AG04450 (cell line): ENCODE data around the gene NCLN. TPM values are rescaled to one million over a fixed set of nuclear protein-coding genes. Genes with fewer than 3 reads are reported as not detected.
"Not testable (repeated sequence)": the region's sequence is repeated elsewhere in the genome, so short reads cannot be mapped to it uniquely, and the experiment has no call there.

Experiments used
- CTCF ChIA-PET: fragments of 300-600, 350-600 bp; formaldehyde crosslinking; extraction: SDS; loops from one replicate; lab custom pipeline; 2022; ENCODE audit warnings: antibody characterized with exemption, inconsistent platforms; lab: Charles Lee
- POLR2A ChIA-PET: fragments of 350-600 bp; formaldehyde crosslinking; extraction: SDS; loops from one replicate; lab custom pipeline; 2021; ENCODE audit warnings: antibody characterized with exemption, inconsistent platforms; lab: Yijun Ruan, JAX
- DNase-seq: peaks from one replicate; pipeline ENCODE4 v3.0.0-alpha.2; 2011; ENCODE audit warnings: low read depth, low spot score
- H3K27ac ChIP-seq: one replicate; pipeline ENCODE4 v1.5.1; 2012; ENCODE audit warnings: low read depth, low read length, control low read depth
- H3K27me3 ChIP-seq: one replicate; pipeline ENCODE4 v1.6.0; 2012; ENCODE audit warnings: low read length; ENCODE audit not compliant: control insufficient read depth, insufficient read depth
- H3K4me3 ChIP-seq: 2 replicates; pipeline ENCODE4 v1.5.1; 2011; ENCODE audit warnings: mild to moderate bottlenecking, low read depth, low read length, control low read depth
- H3K9me3 ChIP-seq: 2 replicates; pipeline ENCODE4 v1.5.1; 2012; ENCODE audit warnings: low read length; ENCODE audit not compliant: control insufficient read depth, insufficient read depth
- CTCF ChIP-seq: IDR thresholded peaks from 2 replicates; pipeline ENCODE4 v1.5.1; 2011; ENCODE audit warnings: low read depth, low read length, control low read depth, inconsistent platforms
- polyA plus RNA-seq: library from polyadenylated mRNA; depleted of rRNA; stranded (reverse); fragments of >200 nt; gene quantifications from 2 replicates; pipeline ENCODE4 v1.2.3, GENCODE V29; 2011

Gene NCLN
- polyA plus RNA-seq, 1 experiment = 27.1 TPM

- Histone ChIP-seq H3K27me3 (no peaks in the 10 kb centered on the region), H3K9me3 (no peaks in the 10 kb centered on the region; the same call in none of the 2 replicates), H3K4me3 (no peak overlapping the region), H3K27ac (no peak overlapping the region)
- no peak for TF ChIP-seq CTCF
- ChIA-PET CTCF (interaction anchor here (0.6 to 1.9 kb wide), 9 partner anchors 20 to 213 kb away, joined by 3 to 27 read pairs (median 4); no protein-coding TSS in a partner anchor), POLR2A (no interaction called here)
- no peak for DNase-seq
These were observed 21.8 kb upstream of the NCLN start for GRCh38 chr19:3163943-3164342.

GRCh38 chr19:3167533-3168272, 18.0 kb upstream of the NCLN start:
- no peak for TF ChIP-seq CTCF
- no peak overlapping the region for H3K27ac ChIP-seq
- H3K27me3 ChIP-seq = peaks cover 4% of the 10 kb centered on the region
- no peak for DNase-seq
- H3K4me3 ChIP-seq = no peak overlapping the region
- POLR2A ChIA-PET = no interaction called here
- H3K9me3 ChIP-seq = no peaks in the 10 kb centered on the region; the same call in 1 of the 2 replicates
- CTCF ChIA-PET = no interaction called here

GRCh38 chr19:3171894-3172672, 13.6 kb upstream of the NCLN start:
- ChIA-PET CTCF (interaction anchor here (1.0 kb wide), 1 partner anchor 11 kb away, joined by 3 read pairs; no protein-coding TSS in a partner anchor), POLR2A (no interaction called here)
- TF ChIP-seq CTCF = no peak
- Histone ChIP-seq H3K4me3 (no peak overlapping the region), H3K27me3 (peaks cover 4% of the 10 kb centered on the region), H3K9me3 (no peaks in the 10 kb centered on the region; the same call in 1 of the 2 replicates), H3K27ac (no peak overlapping the region)
- no peak for DNase-seq

GRCh38 chr19:3172673-3173000, 13.1 kb upstream of the NCLN start:
- POLR2A ChIA-PET, H3K4me3 ChIP-seq, CTCF ChIA-PET, H3K9me3 ChIP-seq, H3K27ac ChIP-seq, H3K27me3 ChIP-seq, DNase-seq: not testable (repeated sequence)

- Histone ChIP-seq H3K9me3 (peaks cover 12% of the 10 kb centered on the region; the same call in 1 of the 2 replicates), H3K4me3 (no peak overlapping the region), H3K27ac (no peak overlapping the region), H3K27me3 (peaks cover 2% of the 10 kb centered on the region)
- TF ChIP-seq CTCF = no peak
- DNase-seq = no peak
- POLR2A ChIA-PET = no interaction called here
- CTCF ChIA-PET = no interaction called here
These were observed 9.7 kb upstream of the NCLN start for GRCh38 chr19:3175781-3176714.
